CD14-positive monocyte (primary cell): Measurements from ENCODE around the gene RGS9. TPM values are rescaled to one million over a fixed set of nuclear protein-coding genes. Genes with fewer than 3 reads are reported as not detected.

Experiments
- DNase-seq, 3 donors: peaks; one replicate each; pipeline ENCODE4 v3.0.0-alpha.2; 2011 to 2022
- H2AFZ ChIP-seq: 2 replicates; pipeline ENCODE4 v1.6.0; 2012; ENCODE audit warnings: mild to moderate bottlenecking, low read depth, low read length, inconsistent platforms; ENCODE audit not compliant: insufficient read depth, poor library complexity, severe bottlenecking
- H3K27ac ChIP-seq, 2 donors: 1 replicate in 1 of 2; 2 replicates in 1 of 2; pipeline ENCODE4 v1.5.1; 2012 to 2013; ENCODE audit warnings: low read length in 2 of 2, control low read depth in 1 of 2, inconsistent platforms in 1 of 2, low read depth in 1 of 2, mild to moderate bottlenecking in 1 of 2
- H3K27me3 ChIP-seq, 2 donors: one replicate each; pipeline versions ENCODE4 v1.6.0 to v1.6.1; 2011 to 2013; ENCODE audit warnings: low read length in 2 of 2; ENCODE audit not compliant: control insufficient read depth in 2 of 2, insufficient read depth in 2 of 2
- H3K36me3 ChIP-seq, 2 donors: replicated peaks in 1 of 2; 1 replicate in 1 of 2; 2 replicates in 1 of 2; pipeline versions ENCODE4 v1.5.1 to v1.6.1; 2012 to 2013; ENCODE audit warnings: low read length in 2 of 2, control low read depth in 1 of 2, inconsistent platforms in 1 of 2, mild to moderate bottlenecking in 1 of 2; ENCODE audit not compliant: insufficient read depth in 2 of 2, control insufficient read depth in 1 of 2
- H3K4me1 ChIP-seq, 2 donors: 1 replicate in 1 of 2; 2 replicates in 1 of 2; pipeline versions ENCODE4 v1.5.1 to v1.6.1; 2012 to 2013; ENCODE audit warnings: low read length in 2 of 2, control low read depth in 1 of 2, inconsistent platforms in 1 of 2, mild to moderate bottlenecking in 1 of 2, moderate library complexity in 1 of 2; ENCODE audit not compliant: insufficient read depth in 2 of 2, control insufficient read depth in 1 of 2
- H3K4me2 ChIP-seq: replicated peaks from 2 replicates; pipeline ENCODE3; 2012; ENCODE audit warnings: low read length, moderate library complexity, mild to moderate bottlenecking; ENCODE audit not compliant: poor library complexity, severe bottlenecking; ENCODE audit errors: extremely low read depth
- H3K4me3 ChIP-seq, 3 experiments: fragments of 200-600 bp in 1 of 3; sonication (generic) in 1 of 3; replicated peaks in 1 of 3; 1 replicate in 2 of 3; 2 replicates in 1 of 3; pipeline ENCODE4 v1.5.1; 2011 to 2013; ENCODE audit warnings: low read length in 3 of 3, mild to moderate bottlenecking in 3 of 3, control low read depth in 2 of 3, low read depth in 2 of 3, inconsistent platforms in 1 of 3, moderate library complexity in 1 of 3
- H3K79me2 ChIP-seq: 2 replicates; pipeline ENCODE4 v1.6.0; 2012; ENCODE audit warnings: mild to moderate bottlenecking, control low read depth, inconsistent platforms, low read length, moderate library complexity; ENCODE audit not compliant: insufficient read depth
- H3K9ac ChIP-seq: 2 replicates; pipeline ENCODE4 v1.6.0; 2017; ENCODE audit warnings: low read length, mild to moderate bottlenecking; ENCODE audit not compliant: insufficient read depth, poor library complexity, severe bottlenecking
- H3K9me3 ChIP-seq, 2 donors: replicated peaks in 1 of 2; 1 replicate in 1 of 2; 2 replicates in 1 of 2; pipeline versions ENCODE4 v1.5.1 to v1.6.1; 2012 to 2013; ENCODE audit warnings: low read length in 2 of 2, control low read depth in 1 of 2; ENCODE audit not compliant: control insufficient read depth in 1 of 2, insufficient read depth in 1 of 2
- H4K20me1 ChIP-seq: 2 replicates; pipeline ENCODE4 v1.6.0; 2012; ENCODE audit warnings: mild to moderate bottlenecking, low read length, control low read depth, moderate library complexity; ENCODE audit not compliant: insufficient read depth
- H3K27ac Mint-ChIP-seq, 7 donors: one replicate each; pipeline ENCODE4 v1.8.0; 2020; ENCODE audit warnings: mild to moderate bottlenecking in 7 of 7, mixed read lengths in 7 of 7, moderate library complexity in 6 of 7, inconsistent platforms in 2 of 7
- H3K27me3 Mint-ChIP-seq, 3 donors: one replicate each; pipeline ENCODE4 v1.8.0; 2021 to 2022; ENCODE audit warnings: low read depth in 3 of 3, mild to moderate bottlenecking in 3 of 3, mixed read lengths in 3 of 3, moderate library complexity in 3 of 3, inconsistent platforms in 1 of 3
- H3K36me3 Mint-ChIP-seq, 2 donors: one replicate each; pipeline ENCODE4 v1.8.0; 2020; ENCODE audit warnings: mixed read lengths in 2 of 2, inconsistent platforms in 1 of 2, mild to moderate bottlenecking in 1 of 2
- H3K4me1 Mint-ChIP-seq: one replicate; pipeline ENCODE4 v1.8.0; 2020; ENCODE audit warnings: mild to moderate bottlenecking, mixed read lengths
- H3K4me3 Mint-ChIP-seq, 2 donors: one replicate each; pipeline ENCODE4 v1.8.0; 2020; ENCODE audit warnings: mild to moderate bottlenecking in 2 of 2, mixed read lengths in 2 of 2, moderate library complexity in 1 of 2
- H3K9me3 Mint-ChIP-seq, 7 donors: one replicate each; pipeline ENCODE4 v1.8.0; 2020 to 2022; ENCODE audit warnings: mixed read lengths in 7 of 7, mild to moderate bottlenecking in 6 of 7, moderate library complexity in 6 of 7, inconsistent platforms in 2 of 7
- WGBS: methylation state at CpG from one replicate; pipeline ENCODE4 v1.1.5; 2013; ENCODE audit warnings: missing lambda C conversion rate; ENCODE audit not compliant: insufficient coverage; 5-methylcytosine and 5-hydroxymethylcytosine counted together
- intact Hi-C, 2 donors: fragments of 100-400 bp; cut with micrococcal nuclease; formaldehyde crosslinking; loops; one replicate each; pipeline versions ENCODE4 v1.15.0 to v1.15.1; 2023
- polyA plus RNA-seq, 3 donors: library from polyadenylated mRNA; depleted of rRNA in 1 of 3; unstranded in 2 of 3; stranded (reverse) in 1 of 3; fragments of 300-500 nt in 2 of 3; fragments of >200 nt in 1 of 3; fragmentation: Illumina TruSeq in 2 of 3; gene quantifications; 1 replicate in 2 of 3; 2 replicates in 1 of 3; pipeline ENCODE4 v1.2.3, GENCODE V29; 2012 to 2021
- TF ChIP-seq, protein P1 (sequence below): fragments of 200-600 bp; IDR thresholded peaks from one replicate; pipeline ENCODE4 v1.8.0; 2022; ENCODE audit warnings: antibody characterized with exemption, mild to moderate bottlenecking

RGS9 gene
- polyA plus RNA-seq, 3 donors: 0.08 TPM; not detected in 2

DNA sequence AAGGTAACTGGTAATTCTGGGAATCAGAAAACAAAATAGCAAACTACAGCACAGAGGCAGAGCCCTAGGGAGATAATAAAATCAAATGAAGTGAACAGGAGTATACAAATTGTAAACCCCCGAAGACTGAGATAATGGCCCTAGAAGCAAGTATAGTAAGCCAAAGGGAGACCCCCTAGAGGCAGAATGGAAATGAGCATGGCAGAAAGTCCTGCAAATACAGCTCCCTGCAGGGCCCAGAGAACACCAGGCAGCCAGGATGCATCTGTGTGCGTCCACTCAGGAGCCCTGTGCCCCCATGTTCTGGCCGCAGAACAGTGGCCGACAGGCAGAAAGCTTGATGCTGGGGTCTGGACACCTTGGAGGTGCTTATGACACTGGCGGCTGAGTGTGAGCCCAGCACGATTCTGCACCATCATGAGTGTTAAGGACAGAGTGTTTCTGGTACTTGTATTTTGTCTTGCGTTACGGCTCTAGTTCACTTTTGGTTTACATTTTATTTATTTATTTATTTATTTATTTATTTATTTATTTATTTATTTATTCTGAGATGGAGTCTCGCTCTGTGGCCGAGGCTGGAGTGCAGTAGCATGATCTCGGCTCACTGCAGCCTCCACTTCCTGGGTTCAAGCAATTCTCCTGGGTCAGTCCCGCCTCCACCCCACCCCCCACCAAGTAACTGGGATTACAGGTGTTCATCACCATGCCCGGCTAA, 48.7 kb downstream of the RGS9 start:
- no peak overlapping the region for H3K4me3 Mint-ChIP-seq
- Histone ChIP-seq H3K9me3 (no peaks in the 10 kb centered on the region), H4K20me1 (no peaks in the 10 kb centered on the region), H3K4me1 (peaks cover 4 to 9% of the 10 kb centered on the region in 2 donors), H3K36me3 (no peaks in the 10 kb centered on the region), H2AFZ (no peak overlapping the region), H3K27me3 (no peaks in the 10 kb centered on the region), H3K9ac (no peak overlapping the region), H3K4me2 (no peak overlapping the region), H3K79me2 (no peaks in the 10 kb centered on the region), H3K4me3 (no peak overlapping the region), H3K27ac (no peak overlapping the region)
- no peaks in the 10 kb centered on the region for H3K9me3 Mint-ChIP-seq
- H3K4me1 Mint-ChIP-seq: peaks cover 5% of the 10 kb centered on the region
- H3K36me3 Mint-ChIP-seq: no peaks in the 10 kb centered on the region
- TF ChIP-seq, protein P1, sequence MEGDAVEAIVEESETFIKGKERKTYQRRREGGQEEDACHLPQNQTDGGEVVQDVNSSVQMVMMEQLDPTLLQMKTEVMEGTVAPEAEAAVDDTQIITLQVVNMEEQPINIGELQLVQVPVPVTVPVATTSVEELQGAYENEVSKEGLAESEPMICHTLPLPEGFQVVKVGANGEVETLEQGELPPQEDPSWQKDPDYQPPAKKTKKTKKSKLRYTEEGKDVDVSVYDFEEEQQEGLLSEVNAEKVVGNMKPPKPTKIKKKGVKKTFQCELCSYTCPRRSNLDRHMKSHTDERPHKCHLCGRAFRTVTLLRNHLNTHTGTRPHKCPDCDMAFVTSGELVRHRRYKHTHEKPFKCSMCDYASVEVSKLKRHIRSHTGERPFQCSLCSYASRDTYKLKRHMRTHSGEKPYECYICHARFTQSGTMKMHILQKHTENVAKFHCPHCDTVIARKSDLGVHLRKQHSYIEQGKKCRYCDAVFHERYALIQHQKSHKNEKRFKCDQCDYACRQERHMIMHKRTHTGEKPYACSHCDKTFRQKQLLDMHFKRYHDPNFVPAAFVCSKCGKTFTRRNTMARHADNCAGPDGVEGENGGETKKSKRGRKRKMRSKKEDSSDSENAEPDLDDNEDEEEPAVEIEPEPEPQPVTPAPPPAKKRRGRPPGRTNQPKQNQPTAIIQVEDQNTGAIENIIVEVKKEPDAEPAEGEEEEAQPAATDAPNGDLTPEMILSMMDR: no peak
- intact Hi-C loops: no loop called here
- WGBS: 91% methylated on average over 4 of the region's 13 CpGs
- no peak for DNase-seq
- no peak overlapping the region for H3K27ac Mint-ChIP-seq
- H3K27me3 Mint-ChIP-seq: peaks cover 3 to 7% (median 4%) of the 10 kb centered on the region in 3 donors

DNA sequence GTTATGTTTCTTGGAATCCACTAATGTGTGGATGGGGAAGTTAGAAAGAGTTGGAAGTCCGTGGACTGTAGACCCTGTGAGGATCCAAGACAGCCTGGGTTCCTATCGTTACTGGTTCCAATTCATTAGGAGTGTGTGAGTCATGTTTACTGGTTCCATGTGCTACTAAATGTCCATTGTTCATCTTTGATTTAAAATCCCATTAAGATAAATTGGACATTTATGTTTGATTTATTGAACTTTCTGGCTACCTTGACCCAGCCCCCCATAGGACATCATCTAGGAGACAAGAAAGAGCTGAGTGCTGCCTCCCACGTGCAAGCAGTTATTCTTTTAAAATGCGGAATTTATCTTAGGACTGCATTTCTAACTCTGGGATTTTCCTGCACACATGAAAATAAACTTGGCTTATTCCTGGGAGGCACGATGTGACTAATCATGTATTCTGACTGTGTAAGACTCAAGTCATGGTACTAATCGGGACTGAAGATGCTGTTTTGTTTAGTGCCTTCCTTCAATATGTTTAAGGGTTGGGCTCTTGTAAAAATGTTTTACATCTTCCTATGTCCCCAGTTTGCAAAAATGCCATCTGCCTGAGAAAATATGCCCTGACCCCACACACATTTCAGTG, 53.4 kb downstream of the RGS9 start:
- Histone ChIP-seq H3K36me3 (no peaks in the 10 kb centered on the region), H3K27me3 (no peaks in the 10 kb centered on the region), H3K4me1 (no peaks in the 10 kb centered on the region), H3K4me3 (no peak overlapping the region), H3K9me3 (no peaks in the 10 kb centered on the region), H3K79me2 (no peaks in the 10 kb centered on the region), H3K9ac (no peak overlapping the region), H3K27ac (no peak overlapping the region), H2AFZ (no peak overlapping the region), H4K20me1 (no peaks in the 10 kb centered on the region), H3K4me2 (no peak overlapping the region)
- no peak for DNase-seq
- peaks cover 1 to 2% (median 2%) of the 10 kb centered on the region in 3 donors for H3K27me3 Mint-ChIP-seq
- 86% methylated on average over 2 of the region's 6 CpGs for WGBS
- intact Hi-C loops: no loop called here
- H3K9me3 Mint-ChIP-seq: no peaks in the 10 kb centered on the region
- H3K4me3 Mint-ChIP-seq: no peak overlapping the region
- no peaks in the 10 kb centered on the region for H3K36me3 Mint-ChIP-seq
- TF ChIP-seq, protein P1: no peak
- peaks cover 15% of the 10 kb centered on the region for H3K4me1 Mint-ChIP-seq
- H3K27ac Mint-ChIP-seq: no peak overlapping the region
